Stomach (tissue), 9 donors: ENCODE measurements around the gene CDK13. TPM values are rescaled to one million over a fixed set of nuclear protein-coding genes. Genes with fewer than 3 reads are reported as not detected.
"Not testable (repeated sequence)": the region's sequence is repeated elsewhere in the genome, so short reads cannot be mapped to it uniquely, and the experiment has no call there.

Source experiments
- DNase-seq, 2 donors: peaks; one replicate each; pipeline versions ENCODE4 v3.0.0 to v3.0.0-alpha.2; 2013 to 2019
- H3K27ac ChIP-seq, 5 donors: fragments of 200-600 bp in 4 of 5; sonication (generic) in 4 of 5; one replicate each; pipeline ENCODE4 v1.5.1; 2013 to 2019; ENCODE audit warnings: mild to moderate bottlenecking in 1 of 5, moderate library complexity in 1 of 5
- H3K27me3 ChIP-seq, 3 donors: fragments of 200-600 bp; sonication (generic); one replicate each; pipeline ENCODE4 v1.5.1; 2017 to 2019; ENCODE audit warnings: mixed run types in 1 of 3
- H3K36me3 ChIP-seq, 4 donors: fragments of 200-600 bp; sonication (generic); 1 replicate in 3 of 4; 2 replicates in 1 of 4; pipeline ENCODE4 v1.5.1; 2016 to 2019
- H3K4me1 ChIP-seq, 4 donors: fragments of 200-600 bp; sonication (generic); one replicate each; pipeline ENCODE4 v1.5.1; 2016 to 2019
- H3K4me3 ChIP-seq, 4 donors: fragments of 200-600 bp; sonication (generic) in 3 of 4; one replicate each; pipeline ENCODE4 v1.5.1; 2016 to 2019; ENCODE audit warnings: mild to moderate bottlenecking in 1 of 4
- H3K9me3 ChIP-seq, 4 donors: fragments of 200-600 bp; sonication (generic); one replicate each; pipeline ENCODE4 v1.5.1; 2016 to 2019
- EP300 ChIP-seq: sonication (generic); formaldehyde crosslinking; IDR thresholded peaks from one replicate; pipeline ENCODE4 v1.6.1; 2017; ENCODE audit warnings: antibody characterized with exemption
- POLR2A ChIP-seq, 4 donors: fragments of 450-650 bp; IDR thresholded peaks; one replicate each; pipeline ENCODE4 v1.6.1; 2016; ENCODE audit warnings: antibody characterized with exemption in 4 of 4, control low read depth in 2 of 4, mild to moderate bottlenecking in 1 of 4, moderate library complexity in 1 of 4
- POLR2AphosphoS5 ChIP-seq, 3 donors: sonication (generic); formaldehyde crosslinking; IDR thresholded peaks; one replicate each; pipeline ENCODE4 v1.6.1; 2016; ENCODE audit warnings: antibody characterized with exemption in 3 of 3
- WGBS, 5 donors: extraction: QIAGEN DNeasy Blood & Tissue Kit in 3 of 5; methylation state at CpG; one replicate each; pipeline versions ENCODE4 v1.1.5 to v1.1.7; 2013 to 2018; 5-methylcytosine and 5-hydroxymethylcytosine counted together
- intact Hi-C: fragments of 100-400 bp; cut with DNase I; formaldehyde crosslinking; loops from one replicate; pipeline ENCODE4 v1.15.1; 2023; ENCODE audit warnings: low total_unique reads
- polyA plus RNA-seq, 3 donors: library from polyadenylated mRNA; stranded (reverse); fragments of 200-250 nt; gene quantifications; one replicate each; pipeline ENCODE4 v1.2.3, GENCODE V29; 2013
- total RNA-seq, 5 donors: library from RNA; depleted of rRNA; stranded (reverse); fragments of >200 nt; gene quantifications; one replicate each; pipeline versions ENCODE4 v1.1.0 to v1.2.3, GENCODE V29; 2014 to 2016
- TF ChIP-seq, protein P1 (sequence below), 7 experiments: fragments of 450-650 bp in 4 of 7; fragments of 200-600 bp in 3 of 7; sonication (generic) in 3 of 7; IDR thresholded peaks; one replicate each; pipeline ENCODE4 v1.5.1; 2016 to 2019; ENCODE audit warnings: antibody characterized with exemption in 7 of 7, control low read depth in 2 of 7, mild to moderate bottlenecking in 1 of 7
- donor health status: healthy with polysubstance abuse.
- donor health status: Bipolar disorder and iron deficiency.
- donor health status: healthy.

Gene CDK13
- total and polyA plus RNA-seq, 8 donors, result 7.0 to 140 (median 66.2) TPM

GRCh38 chr7:40102897-40103296 lies 152.8 kb downstream of the CDK13 start:
- H3K9me3 ChIP-seq, result no peaks in the 10 kb centered on the region
- H3K4me1 ChIP-seq, result peaks cover 0 to 14% (median 9%) of the 10 kb centered on the region in 4 donors
- no peak overlapping the region for H3K4me3 ChIP-seq
- WGBS, 5 donors, result 39 to 71% (median 52%) methylated on average over 2 of the region's 2 CpGs
- DNase-seq, result no peak
- H3K27me3 ChIP-seq, result no peaks in the 10 kb centered on the region
- H3K36me3 ChIP-seq, result peaks cover 0 to 6% (median 0%) of the 10 kb centered on the region in 4 donors
- H3K27ac ChIP-seq, result no peak overlapping the region
- TF ChIP-seq POLR2AphosphoS5 (IDR thresholded peaks at IDR 0.05), result no peak
- TF ChIP-seq, protein P1, sequence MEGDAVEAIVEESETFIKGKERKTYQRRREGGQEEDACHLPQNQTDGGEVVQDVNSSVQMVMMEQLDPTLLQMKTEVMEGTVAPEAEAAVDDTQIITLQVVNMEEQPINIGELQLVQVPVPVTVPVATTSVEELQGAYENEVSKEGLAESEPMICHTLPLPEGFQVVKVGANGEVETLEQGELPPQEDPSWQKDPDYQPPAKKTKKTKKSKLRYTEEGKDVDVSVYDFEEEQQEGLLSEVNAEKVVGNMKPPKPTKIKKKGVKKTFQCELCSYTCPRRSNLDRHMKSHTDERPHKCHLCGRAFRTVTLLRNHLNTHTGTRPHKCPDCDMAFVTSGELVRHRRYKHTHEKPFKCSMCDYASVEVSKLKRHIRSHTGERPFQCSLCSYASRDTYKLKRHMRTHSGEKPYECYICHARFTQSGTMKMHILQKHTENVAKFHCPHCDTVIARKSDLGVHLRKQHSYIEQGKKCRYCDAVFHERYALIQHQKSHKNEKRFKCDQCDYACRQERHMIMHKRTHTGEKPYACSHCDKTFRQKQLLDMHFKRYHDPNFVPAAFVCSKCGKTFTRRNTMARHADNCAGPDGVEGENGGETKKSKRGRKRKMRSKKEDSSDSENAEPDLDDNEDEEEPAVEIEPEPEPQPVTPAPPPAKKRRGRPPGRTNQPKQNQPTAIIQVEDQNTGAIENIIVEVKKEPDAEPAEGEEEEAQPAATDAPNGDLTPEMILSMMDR (IDR thresholded peaks at IDR 0.05), result no peak
- TF ChIP-seq POLR2A (IDR thresholded peaks at IDR 0.05), result no peak
- TF ChIP-seq EP300, result no peak
- intact Hi-C loops, result no loop called here

- H3K36me3 ChIP-seq, result peaks cover 0 to 6% (median 0%) of the 10 kb centered on the region in 4 donors
- intact Hi-C loops, result no loop called here
- no peak for DNase-seq
- H3K27ac ChIP-seq, result no peak overlapping the region
- H3K4me3 ChIP-seq, result no peak overlapping the region
- no peaks in the 10 kb centered on the region for H3K4me1 ChIP-seq
- H3K9me3 ChIP-seq, result no peaks in the 10 kb centered on the region
- no peaks in the 10 kb centered on the region for H3K27me3 ChIP-seq
- TF ChIP-seq EP300, result no peak
- TF ChIP-seq, protein P1 (IDR thresholded peaks at IDR 0.05), result no peak
- no peak for TF ChIP-seq POLR2A (IDR thresholded peaks at IDR 0.05)
- TF ChIP-seq POLR2AphosphoS5 (IDR thresholded peaks at IDR 0.05), result no peak
- 44 to 66% (median 55%) methylated on average over 4 of the region's 4 CpGs for WGBS, 5 donors
Observed at GRCh38 chr7:40105879-40106473, 155.9 kb downstream of the CDK13 start.

DNA sequence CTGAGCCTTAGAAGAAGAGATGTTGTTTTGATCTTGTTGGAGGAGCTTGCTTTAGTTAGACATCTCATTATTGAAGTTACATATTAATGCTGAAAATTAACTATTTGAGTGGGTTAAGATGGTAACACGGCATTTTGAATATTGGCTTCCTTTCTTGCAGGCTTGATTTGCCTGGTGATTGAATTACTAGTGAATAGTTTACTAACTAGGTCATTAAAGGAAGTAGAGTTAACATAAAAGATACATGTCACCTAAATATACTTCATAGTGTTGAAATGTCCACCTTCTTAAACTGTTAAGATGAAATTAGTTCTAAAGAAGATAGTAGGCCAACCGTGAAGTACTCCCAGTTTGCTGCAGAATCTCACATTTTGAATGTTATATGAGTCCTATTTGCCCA lies 165.9 kb downstream of the CDK13 start:
- Histone ChIP-seq H3K4me3 (no peak overlapping the region), H3K36me3 (peaks cover 0 to 4% (median 0%) of the 10 kb centered on the region in 4 donors), H3K4me1 (no peaks in the 10 kb centered on the region), H3K27ac (no peak overlapping the region), H3K9me3 (no peaks in the 10 kb centered on the region), H3K27me3 (no peaks in the 10 kb centered on the region)
- WGBS, 5 donors, result 93 to 100% (median 95%) methylated on average over 2 of the region's 2 CpGs
- DNase-seq, result no peak
- TF ChIP-seq, protein P1 (IDR thresholded peaks at IDR 0.05), result no peak
- no peak for TF ChIP-seq POLR2A (IDR thresholded peaks at IDR 0.05)
- TF ChIP-seq EP300, result no peak
- TF ChIP-seq POLR2AphosphoS5 (IDR thresholded peaks at IDR 0.05), result no peak
- intact Hi-C loops, result no loop called here

- H3K27ac ChIP-seq, H3K36me3 ChIP-seq, intact Hi-C loops, H3K4me3 ChIP-seq, H3K4me1 ChIP-seq, DNase-seq, H3K9me3 ChIP-seq, H3K27me3 ChIP-seq: not testable (repeated sequence)
- WGBS, 5 donors, result 81 to 95% (median 89%) methylated on average over 9 of the region's 9 CpGs
Observed at GRCh38 chr7:40117199-40117598, 167.1 kb downstream of the CDK13 start.

GRCh38 chr7:40118201-40118600 lies 168.1 kb downstream of the CDK13 start:
- H3K27ac ChIP-seq, H3K36me3 ChIP-seq, H3K27me3 ChIP-seq, DNase-seq, intact Hi-C loops, H3K4me1 ChIP-seq, H3K9me3 ChIP-seq, H3K4me3 ChIP-seq: not testable (repeated sequence)
- WGBS, 5 donors, result 71 to 90% (median 87%) methylated on average over 7 of the region's 7 CpGs
